Measurements from ENCODE around the gene MED15. TPM values are rescaled to one million over a fixed set of nuclear protein-coding genes. Genes with fewer than 3 reads are reported as not detected.
A peak's percentile ranks its signal among the peaks of the same experiment; 100 is the strongest.

MED15 gene
- total and polyA plus RNA-seq, 2 experiments from 2014 or later = 29.2 to 43.5 TPM

DNA sequence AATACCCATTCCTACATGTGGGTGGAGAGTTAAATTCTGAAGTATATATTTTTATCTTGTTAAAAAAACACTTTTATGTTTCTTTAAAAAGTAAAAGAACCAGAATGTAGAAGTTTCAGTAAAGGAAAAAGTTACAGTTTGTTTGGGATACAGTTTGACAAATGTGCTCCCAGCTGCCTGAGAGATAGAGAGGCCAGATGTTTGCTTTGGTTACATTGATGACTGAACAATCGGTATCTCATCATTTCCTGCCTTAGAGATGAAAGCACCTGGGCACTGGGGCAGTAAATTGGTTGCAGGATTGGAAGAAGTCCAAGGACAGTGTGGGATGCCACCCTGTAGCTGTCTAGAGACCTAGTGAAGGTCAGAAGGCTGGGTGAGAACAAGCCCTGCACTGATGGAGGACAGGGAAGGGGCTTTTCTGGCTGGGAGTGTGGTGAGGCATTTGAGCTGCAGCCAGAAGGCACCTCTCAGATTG lies 16.6 kb downstream of the MED15 start:
- H3K36me3 Mint-ChIP-seq (ENCODE audit: low read depth) = peaks cover 30% of the 10 kb centered on the region
- H3K27ac ChIP-seq (ENCODE audit: low read depth) = no peak overlapping the region

DNA sequence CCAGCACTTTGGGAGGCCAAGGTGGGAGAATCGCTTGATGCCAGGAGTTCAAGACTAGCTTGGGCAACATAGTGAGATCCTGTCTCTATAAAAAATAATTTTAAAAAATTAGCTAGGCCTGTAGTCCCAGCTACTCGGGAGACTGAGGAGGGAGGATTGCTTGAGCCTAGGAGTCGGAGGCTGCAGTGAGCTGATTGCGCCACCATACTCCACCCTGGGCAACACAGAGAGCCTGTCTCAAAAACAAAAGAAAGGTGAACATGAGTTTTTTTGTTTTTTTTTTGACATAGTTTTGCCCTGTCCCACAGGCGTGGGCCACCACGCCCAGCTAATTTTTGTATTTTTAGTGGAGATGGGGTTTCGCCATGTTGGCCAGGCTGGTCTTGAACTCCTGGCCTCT lies 17.6 kb downstream of the MED15 start:
- no peak overlapping the region; the same call in 2 of the 3 replicates for H3K4me3 Mint-ChIP-seq
- Histone ChIP-seq H3K4me1 (ENCODE audit: insufficient read depth) (peaks cover 4% of the 10 kb centered on the region), H2AFZ (no peak overlapping the region), H3K36me3 (ENCODE audit: insufficient read depth) (no peaks in the 10 kb centered on the region; the same call in 1 of the 2 replicates), H3K4me3 (no peak overlapping the region), H3K4me2 (no peak overlapping the region), H4K20me1 (replicated peaks; ENCODE audit: insufficient read depth) (peaks cover 13% of the 10 kb centered on the region), H3K27me3 (ENCODE audit: insufficient read depth) (no peaks in the 10 kb centered on the region), H3F3A (replicated peaks; ENCODE audit: low read depth) (no peaks in the 10 kb centered on the region), H3K27ac (ENCODE audit: low read depth) (no peak overlapping the region), H3K79me2 (replicated peaks; ENCODE audit: insufficient read depth) (peaks cover 98% of the 10 kb centered on the region), H3K9me2 (ENCODE audit: insufficient read depth) (no peaks in the 10 kb centered on the region)
- H3K27ac Mint-ChIP-seq = no peak overlapping the region
- H3K36me3 Mint-ChIP-seq (ENCODE audit: low read depth) = peaks cover 31% of the 10 kb centered on the region
- ATAC-seq (no peak), DNase-seq (ENCODE audit: low spot score) (no peak)
- no peak for TF ChIP-seq STAT1 (IDR thresholded peaks at IDR 0.05; ENCODE audit: unreplicated experiment)
- no peak for TF ChIP-seq ZNF114 (CRISPR knock-in tag; IDR thresholded peaks at IDR 0.05)
- TF ChIP-seq ZNF331 (CRISPR knock-in tag; IDR thresholded peaks at IDR 0.05; ENCODE audit: low read depth) = no peak
- no peak for TF ChIP-seq EZH2 (IDR thresholded peaks at IDR 0.05; ENCODE audit: low read depth, unreplicated experiment)
- no peak for TF ChIP-seq CREB1 (CRISPR knock-in tag; IDR thresholded peaks at IDR 0.05; ENCODE audit: low read depth)
- TF ChIP-seq, protein P1, sequence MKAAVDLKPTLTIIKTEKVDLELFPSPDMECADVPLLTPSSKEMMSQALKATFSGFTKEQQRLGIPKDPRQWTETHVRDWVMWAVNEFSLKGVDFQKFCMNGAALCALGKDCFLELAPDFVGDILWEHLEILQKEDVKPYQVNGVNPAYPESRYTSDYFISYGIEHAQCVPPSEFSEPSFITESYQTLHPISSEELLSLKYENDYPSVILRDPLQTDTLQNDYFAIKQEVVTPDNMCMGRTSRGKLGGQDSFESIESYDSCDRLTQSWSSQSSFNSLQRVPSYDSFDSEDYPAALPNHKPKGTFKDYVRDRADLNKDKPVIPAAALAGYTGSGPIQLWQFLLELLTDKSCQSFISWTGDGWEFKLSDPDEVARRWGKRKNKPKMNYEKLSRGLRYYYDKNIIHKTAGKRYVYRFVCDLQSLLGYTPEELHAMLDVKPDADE (IDR thresholded peaks at IDR 0.05) = no peak
- TF ChIP-seq NANOG (IDR thresholded peaks at IDR 0.05; ENCODE audit: borderline replicate concordance) = no peak
- no peak for TF ChIP-seq EZH2phosphoT487 (IDR thresholded peaks at IDR 0.05; ENCODE audit: unreplicated experiment)
- TF ChIP-seq, protein P2, sequence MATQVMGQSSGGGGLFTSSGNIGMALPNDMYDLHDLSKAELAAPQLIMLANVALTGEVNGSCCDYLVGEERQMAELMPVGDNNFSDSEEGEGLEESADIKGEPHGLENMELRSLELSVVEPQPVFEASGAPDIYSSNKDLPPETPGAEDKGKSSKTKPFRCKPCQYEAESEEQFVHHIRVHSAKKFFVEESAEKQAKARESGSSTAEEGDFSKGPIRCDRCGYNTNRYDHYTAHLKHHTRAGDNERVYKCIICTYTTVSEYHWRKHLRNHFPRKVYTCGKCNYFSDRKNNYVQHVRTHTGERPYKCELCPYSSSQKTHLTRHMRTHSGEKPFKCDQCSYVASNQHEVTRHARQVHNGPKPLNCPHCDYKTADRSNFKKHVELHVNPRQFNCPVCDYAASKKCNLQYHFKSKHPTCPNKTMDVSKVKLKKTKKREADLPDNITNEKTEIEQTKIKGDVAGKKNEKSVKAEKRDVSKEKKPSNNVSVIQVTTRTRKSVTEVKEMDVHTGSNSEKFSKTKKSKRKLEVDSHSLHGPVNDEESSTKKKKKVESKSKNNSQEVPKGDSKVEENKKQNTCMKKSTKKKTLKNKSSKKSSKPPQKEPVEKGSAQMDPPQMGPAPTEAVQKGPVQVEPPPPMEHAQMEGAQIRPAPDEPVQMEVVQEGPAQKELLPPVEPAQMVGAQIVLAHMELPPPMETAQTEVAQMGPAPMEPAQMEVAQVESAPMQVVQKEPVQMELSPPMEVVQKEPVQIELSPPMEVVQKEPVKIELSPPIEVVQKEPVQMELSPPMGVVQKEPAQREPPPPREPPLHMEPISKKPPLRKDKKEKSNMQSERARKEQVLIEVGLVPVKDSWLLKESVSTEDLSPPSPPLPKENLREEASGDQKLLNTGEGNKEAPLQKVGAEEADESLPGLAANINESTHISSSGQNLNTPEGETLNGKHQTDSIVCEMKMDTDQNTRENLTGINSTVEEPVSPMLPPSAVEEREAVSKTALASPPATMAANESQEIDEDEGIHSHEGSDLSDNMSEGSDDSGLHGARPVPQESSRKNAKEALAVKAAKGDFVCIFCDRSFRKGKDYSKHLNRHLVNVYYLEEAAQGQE (IDR thresholded peaks at IDR 0.05; ENCODE audit: unreplicated experiment) = no peak
- no peak for TF ChIP-seq POLR2AphosphoS5 (IDR thresholded peaks at IDR 0.05; ENCODE audit: low read depth)
- peaks cover 3% of the 10 kb centered on the region for H3K27me3 Mint-ChIP-seq (ENCODE audit: insufficient read depth, low read depth, poor library complexity)
- peaks cover 27% of the 10 kb centered on the region for H3K4me1 Mint-ChIP-seq
- peaks cover 6% of the 10 kb centered on the region for H3K9me3 Mint-ChIP-seq

More for the DNA sequence above, 16.6 kb downstream of the MED15 start:
- Histone ChIP-seq H3K9me2 (ENCODE audit: insufficient read depth) (no peaks in the 10 kb centered on the region), H3K4me1 (ENCODE audit: insufficient read depth) (peaks cover 4% of the 10 kb centered on the region), H3K4me2 (no peak overlapping the region), H3K27me3 (ENCODE audit: insufficient read depth) (no peaks in the 10 kb centered on the region), H3K36me3 (ENCODE audit: insufficient read depth) (no peaks in the 10 kb centered on the region; the same call in 1 of the 2 replicates), H4K20me1 (replicated peaks; ENCODE audit: insufficient read depth) (peaks cover 13% of the 10 kb centered on the region), H3F3A (replicated peaks; ENCODE audit: low read depth) (no peaks in the 10 kb centered on the region), H3K79me2 (replicated peaks; ENCODE audit: insufficient read depth) (peaks cover 97% of the 10 kb centered on the region), H3K4me3 (no peak overlapping the region), H2AFZ (no peak overlapping the region)
- ATAC-seq = peak; percentile 43
- peaks cover 25% of the 10 kb centered on the region for H3K4me1 Mint-ChIP-seq
- H3K27me3 Mint-ChIP-seq (ENCODE audit: insufficient read depth, low read depth, poor library complexity) = peaks cover 3% of the 10 kb centered on the region
- no peak overlapping the region for H3K4me3 Mint-ChIP-seq
- peaks cover 6% of the 10 kb centered on the region for H3K9me3 Mint-ChIP-seq
- 0 out of 2 replicates have a peak overlapping the region, but pooled peaks have one; percentile 42 for H3K27ac Mint-ChIP-seq
- no peak for DNase-seq (ENCODE audit: low spot score)
- TF ChIP-seq, protein P1 (IDR thresholded peaks at IDR 0.05) = no peak
- TF ChIP-seq ZNF114 (CRISPR knock-in tag; IDR thresholded peaks at IDR 0.05) = no peak
- no peak for TF ChIP-seq EZH2 (IDR thresholded peaks at IDR 0.05; ENCODE audit: low read depth, unreplicated experiment)
- TF ChIP-seq STAT1 (IDR thresholded peaks at IDR 0.05; ENCODE audit: unreplicated experiment) = no peak
- TF ChIP-seq, protein P3, sequence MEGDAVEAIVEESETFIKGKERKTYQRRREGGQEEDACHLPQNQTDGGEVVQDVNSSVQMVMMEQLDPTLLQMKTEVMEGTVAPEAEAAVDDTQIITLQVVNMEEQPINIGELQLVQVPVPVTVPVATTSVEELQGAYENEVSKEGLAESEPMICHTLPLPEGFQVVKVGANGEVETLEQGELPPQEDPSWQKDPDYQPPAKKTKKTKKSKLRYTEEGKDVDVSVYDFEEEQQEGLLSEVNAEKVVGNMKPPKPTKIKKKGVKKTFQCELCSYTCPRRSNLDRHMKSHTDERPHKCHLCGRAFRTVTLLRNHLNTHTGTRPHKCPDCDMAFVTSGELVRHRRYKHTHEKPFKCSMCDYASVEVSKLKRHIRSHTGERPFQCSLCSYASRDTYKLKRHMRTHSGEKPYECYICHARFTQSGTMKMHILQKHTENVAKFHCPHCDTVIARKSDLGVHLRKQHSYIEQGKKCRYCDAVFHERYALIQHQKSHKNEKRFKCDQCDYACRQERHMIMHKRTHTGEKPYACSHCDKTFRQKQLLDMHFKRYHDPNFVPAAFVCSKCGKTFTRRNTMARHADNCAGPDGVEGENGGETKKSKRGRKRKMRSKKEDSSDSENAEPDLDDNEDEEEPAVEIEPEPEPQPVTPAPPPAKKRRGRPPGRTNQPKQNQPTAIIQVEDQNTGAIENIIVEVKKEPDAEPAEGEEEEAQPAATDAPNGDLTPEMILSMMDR (conservative IDR thresholded peaks at IDR 0.05; ENCODE audit: low read depth in 2 of 2) = no peak
